Choroid plexus epithelial cell (primary cell): ENCODE measurements around the gene PBX1.
A peak's percentile ranks its signal among the peaks of the same experiment; 100 is the strongest.

Source experiments
- DNase-seq: peaks from one replicate; pipeline ENCODE4 v3.0.0-alpha.2; 2010; ENCODE audit warnings: low read depth
- H3K4me3 ChIP-seq: 2 replicates; pipeline ENCODE4 v1.5.1; 2011; ENCODE audit warnings: low read depth, mild to moderate bottlenecking, control low read depth, low read length, moderate library complexity
- CTCF ChIP-seq: conservative IDR thresholded peaks from 2 replicates; pipeline ENCODE4 v1.5.1; 2011; ENCODE audit warnings: low read depth, mild to moderate bottlenecking, control low read depth, inconsistent platforms, low read length, moderate library complexity

The PBX1 gene

GRCh38 chr1:164725401-164725800, 166.4 kb downstream of the PBX1 start:
- H3K4me3 ChIP-seq, result no peak overlapping the region
- no peak for TF ChIP-seq CTCF
- DNase-seq, result peak; percentile 61

GRCh38 chr1:164726235-164726634, 167.3 kb downstream of the PBX1 start:
- no peak for TF ChIP-seq CTCF
- DNase-seq, result peak; percentile 95
- H3K4me3 ChIP-seq, result no peak overlapping the region

- no peak overlapping the region for H3K4me3 ChIP-seq
- no peak for TF ChIP-seq CTCF
- DNase-seq, result peak; percentile 73
These were observed 169.7 kb downstream of the PBX1 start for GRCh38 chr1:164728719-164729118.

GRCh38 chr1:164731161-164731876, 172.3 kb downstream of the PBX1 start:
- no peak for TF ChIP-seq CTCF
- DNase-seq, result no peak
- no peak overlapping the region for H3K4me3 ChIP-seq

- TF ChIP-seq CTCF, result no peak
- H3K4me3 ChIP-seq, result no peak overlapping the region
- DNase-seq, result peak; percentile 72
These were observed 174.1 kb downstream of the PBX1 start for GRCh38 chr1:164733070-164733469.

GRCh38 chr1:164733734-164734133, 174.8 kb downstream of the PBX1 start:
- no peak for TF ChIP-seq CTCF
- H3K4me3 ChIP-seq, result no peak overlapping the region
- DNase-seq, result no peak
